ENCODE measurements around the gene RND3. TPM values are rescaled to one million over a fixed set of nuclear protein-coding genes. Genes with fewer than 3 reads are reported as not detected.

RND3 gene
- polyA plus RNA-seq, 4 donors = 14.8 to 36.2 (median 24.5) TPM

- peak overlapping the region; percentile 75 to 95 (median 89) for H3K4me3 ChIP-seq (ENCODE audit: low read depth in 1 of 3, low read length in 3 of 3)
- no peaks in the 10 kb centered on the region for H3K36me3 ChIP-seq (ENCODE audit: control insufficient read depth in 3 of 3, insufficient read depth in 2 of 3, low read depth in 1 of 3, low read length in 3 of 3)
- 1 to 4% (median 1%) methylated on average over 45 of the region's 45 CpGs for WGBS, 3 donors
- peak overlapping the region; percentile 90 to 95 (median 91) for H3K27ac ChIP-seq (ENCODE audit: low read depth in 1 of 3, low read length in 2 of 3)
- H3K27me3 ChIP-seq (ENCODE audit: control insufficient read depth in 3 of 3, insufficient read depth in 3 of 3, low read length in 3 of 3) = peaks cover 0 to 6% (median 0%) of the 10 kb centered on the region in 3 donors
- H3K4me1 ChIP-seq (ENCODE audit: control insufficient read depth in 3 of 3, insufficient read depth in 2 of 3, low read depth in 1 of 3, low read length in 2 of 3) = peaks cover 0 to 17% (median 6%) of the 10 kb centered on the region in 3 donors
- no peaks in the 10 kb centered on the region for H3K9me3 ChIP-seq (ENCODE audit: control insufficient read depth in 2 of 2, insufficient read depth in 1 of 2, low read depth in 1 of 2, low read length in 1 of 2)
- peak; percentile 67 to 81 for DNase-seq
- FAIRE-seq = no peak
Measured at GRCh38 chr2:150486539-150487484, 655 bp downstream of the RND3 start.

GRCh38 chr2:150485871-150486538 lies 1.5 kb downstream of the RND3 start:
- no peaks in the 10 kb centered on the region for H3K9me3 ChIP-seq (ENCODE audit: control insufficient read depth in 2 of 2, insufficient read depth in 1 of 2, low read depth in 1 of 2, low read length in 1 of 2)
- 0 to 2% (median 1%) methylated on average over 46 to 62 of the region's 62 CpGs for WGBS, 3 donors
- DNase-seq (peak; percentile 81 to 92), FAIRE-seq (no peak)
- peaks cover 0 to 6% (median 0%) of the 10 kb centered on the region in 3 donors for H3K27me3 ChIP-seq (ENCODE audit: control insufficient read depth in 3 of 3, insufficient read depth in 3 of 3, low read length in 3 of 3)
- H3K36me3 ChIP-seq (ENCODE audit: control insufficient read depth in 3 of 3, insufficient read depth in 2 of 3, low read depth in 1 of 3, low read length in 3 of 3) = peaks cover 0 to 1% (median 0%) of the 10 kb centered on the region in 3 donors
- peaks cover 0 to 17% (median 6%) of the 10 kb centered on the region in 3 donors for H3K4me1 ChIP-seq (ENCODE audit: control insufficient read depth in 3 of 3, insufficient read depth in 2 of 3, low read depth in 1 of 3, low read length in 2 of 3)
- peak overlapping the region; percentile 90 to 95 (median 91) for H3K27ac ChIP-seq (ENCODE audit: low read depth in 1 of 3, low read length in 2 of 3)
- H3K4me3 ChIP-seq (ENCODE audit: low read depth in 1 of 3, low read length in 3 of 3) = peak overlapping the region; percentile 75 to 95 (median 89)

- no peak for FAIRE-seq
- peak; percentile 87 to 93 for DNase-seq
- peak overlapping the region; percentile 75 to 95 (median 89) for H3K4me3 ChIP-seq (ENCODE audit: low read depth in 1 of 3, low read length in 3 of 3)
- peak overlapping the region; percentile 90 to 95 (median 91) for H3K27ac ChIP-seq (ENCODE audit: low read depth in 1 of 3, low read length in 2 of 3)
- 0 to 2% (median 1%) methylated on average over 43 of the region's 43 CpGs for WGBS, 3 donors
- no peaks in the 10 kb centered on the region for H3K9me3 ChIP-seq (ENCODE audit: control insufficient read depth in 2 of 2, insufficient read depth in 1 of 2, low read depth in 1 of 2, low read length in 1 of 2)
- peaks cover 0 to 2% (median 0%) of the 10 kb centered on the region in 3 donors for H3K36me3 ChIP-seq (ENCODE audit: control insufficient read depth in 3 of 3, insufficient read depth in 2 of 3, low read depth in 1 of 3, low read length in 3 of 3)
- peaks cover 2 to 20% (median 6%) of the 10 kb centered on the region in 3 donors for H3K4me1 ChIP-seq (ENCODE audit: control insufficient read depth in 3 of 3, insufficient read depth in 2 of 3, low read depth in 1 of 3, low read length in 2 of 3)
- peaks cover 0 to 6% (median 0%) of the 10 kb centered on the region in 3 donors for H3K27me3 ChIP-seq (ENCODE audit: control insufficient read depth in 3 of 3, insufficient read depth in 3 of 3, low read length in 3 of 3)
Measured at GRCh38 chr2:150485114-150485870, 2.2 kb downstream of the RND3 start.

- no peaks in the 10 kb centered on the region for H3K9me3 ChIP-seq (ENCODE audit: control insufficient read depth in 2 of 2, insufficient read depth in 1 of 2, low read depth in 1 of 2, low read length in 1 of 2)
- H3K27ac ChIP-seq (ENCODE audit: low read depth in 1 of 3, low read length in 2 of 3) = peak overlapping the region in 2 of 3 donors; percentile 91 to 95
- peaks cover 0 to 6% (median 0%) of the 10 kb centered on the region in 3 donors for H3K27me3 ChIP-seq (ENCODE audit: control insufficient read depth in 3 of 3, insufficient read depth in 3 of 3, low read length in 3 of 3)
- no peak for FAIRE-seq
- peak in 1 of 2 donors; percentile 38 for DNase-seq
- peak overlapping the region in 2 of 3 donors; percentile 75 to 95 for H3K4me3 ChIP-seq (ENCODE audit: low read depth in 1 of 3, low read length in 3 of 3)
- H3K4me1 ChIP-seq (ENCODE audit: control insufficient read depth in 3 of 3, insufficient read depth in 2 of 3, low read depth in 1 of 3, low read length in 2 of 3) = peaks cover 2 to 20% (median 6%) of the 10 kb centered on the region in 3 donors
- peaks cover 0 to 2% (median 0%) of the 10 kb centered on the region in 3 donors for H3K36me3 ChIP-seq (ENCODE audit: control insufficient read depth in 3 of 3, insufficient read depth in 2 of 3, low read depth in 1 of 3, low read length in 3 of 3)
- 17 to 33% (median 33%) methylated on average over 7 of the region's 7 CpGs for WGBS, 3 donors
Measured at GRCh38 chr2:150484461-150485021, 2.9 kb downstream of the RND3 start.

GRCh38 chr2:150484006-150484405 lies 3.5 kb downstream of the RND3 start:
- Histone ChIP-seq H3K36me3 (ENCODE audit: control insufficient read depth in 3 of 3, insufficient read depth in 2 of 3, low read depth in 1 of 3, low read length in 3 of 3) (peaks cover 0 to 2% (median 0%) of the 10 kb centered on the region in 3 donors), H3K4me1 (ENCODE audit: control insufficient read depth in 3 of 3, insufficient read depth in 2 of 3, low read depth in 1 of 3, low read length in 2 of 3) (peaks cover 3 to 25% (median 6%) of the 10 kb centered on the region in 3 donors), H3K9me3 (ENCODE audit: control insufficient read depth in 2 of 2, insufficient read depth in 1 of 2, low read depth in 1 of 2, low read length in 1 of 2) (no peaks in the 10 kb centered on the region), H3K27me3 (ENCODE audit: control insufficient read depth in 3 of 3, insufficient read depth in 3 of 3, low read length in 3 of 3) (peaks cover 0 to 6% (median 0%) of the 10 kb centered on the region in 3 donors), H3K4me3 (ENCODE audit: low read depth in 1 of 3, low read length in 3 of 3) (peak overlapping the region in 2 of 3 donors; percentile 75 to 95), H3K27ac (ENCODE audit: low read depth in 1 of 3, low read length in 2 of 3) (peak overlapping the region in 1 of 3 donors; percentile 91)
- WGBS, 3 donors = 26 to 55% (median 36%) methylated on average over 3 of the region's 3 CpGs
- no peak for FAIRE-seq
- peak; percentile 21 to 40 for DNase-seq

- peaks cover 0 to 6% (median 0%) of the 10 kb centered on the region in 3 donors for H3K27me3 ChIP-seq (ENCODE audit: control insufficient read depth in 3 of 3, insufficient read depth in 3 of 3, low read length in 3 of 3)
- no peak overlapping the region for H3K4me3 ChIP-seq (ENCODE audit: low read depth in 1 of 3, low read length in 3 of 3)
- peaks cover 0 to 2% (median 0%) of the 10 kb centered on the region in 3 donors for H3K36me3 ChIP-seq (ENCODE audit: control insufficient read depth in 3 of 3, insufficient read depth in 2 of 3, low read depth in 1 of 3, low read length in 3 of 3)
- no peak for DNase-seq
- H3K4me1 ChIP-seq (ENCODE audit: control insufficient read depth in 3 of 3, insufficient read depth in 2 of 3, low read depth in 1 of 3, low read length in 2 of 3) = peaks cover 5 to 30% (median 9%) of the 10 kb centered on the region in 3 donors
- FAIRE-seq = no peak
- 73 to 98% (median 90%) methylated on average over 1 of the region's 1 CpG for WGBS, 3 donors
- no peaks in the 10 kb centered on the region for H3K9me3 ChIP-seq (ENCODE audit: control insufficient read depth in 2 of 2, insufficient read depth in 1 of 2, low read depth in 1 of 2, low read length in 1 of 2)
- no peak overlapping the region for H3K27ac ChIP-seq (ENCODE audit: low read depth in 1 of 3, low read length in 2 of 3)
Measured at GRCh38 chr2:150483532-150483931, 3.9 kb downstream of the RND3 start.

GRCh38 chr2:150482667-150483400 lies 4.6 kb downstream of the RND3 start:
- no peak for FAIRE-seq
- H3K36me3 ChIP-seq (ENCODE audit: control insufficient read depth in 3 of 3, insufficient read depth in 2 of 3, low read depth in 1 of 3, low read length in 3 of 3) = peaks cover 0 to 2% (median 0%) of the 10 kb centered on the region in 3 donors
- H3K4me1 ChIP-seq (ENCODE audit: control insufficient read depth in 3 of 3, insufficient read depth in 2 of 3, low read depth in 1 of 3, low read length in 2 of 3) = peaks cover 5 to 35% (median 9%) of the 10 kb centered on the region in 3 donors
- H3K4me3 ChIP-seq (ENCODE audit: low read depth in 1 of 3, low read length in 3 of 3) = no peak overlapping the region
- H3K27ac ChIP-seq (ENCODE audit: low read depth in 1 of 3, low read length in 2 of 3) = peak overlapping the region in 1 of 3 donors; percentile 28
- WGBS, 3 donors = 63 to 74% (median 65%) methylated on average over 6 of the region's 6 CpGs
- DNase-seq = peak in 1 of 2 donors; percentile 44
- H3K27me3 ChIP-seq (ENCODE audit: control insufficient read depth in 3 of 3, insufficient read depth in 3 of 3, low read length in 3 of 3) = peaks cover 0 to 6% (median 0%) of the 10 kb centered on the region in 3 donors
- no peaks in the 10 kb centered on the region for H3K9me3 ChIP-seq (ENCODE audit: control insufficient read depth in 2 of 2, insufficient read depth in 1 of 2, low read depth in 1 of 2, low read length in 1 of 2)

Data from small intestine (tissue), 7 donors.